Activated naive CD8-positive, alpha-beta T cell (primary cell): ENCODE measurements around the gene BBS1.
A peak's percentile ranks its signal among the peaks of the same experiment; 100 is the strongest.

Experiments
- H3K27ac Mint-ChIP-seq: one replicate; pipeline ENCODE4 v1.8.0; 2021; ENCODE audit warnings: mixed read lengths
- H3K27me3 Mint-ChIP-seq: one replicate; pipeline ENCODE4 v1.8.0; 2021; ENCODE audit warnings: mixed read lengths
- H3K36me3 Mint-ChIP-seq: one replicate; pipeline ENCODE4 v1.8.0; 2021; ENCODE audit warnings: mixed read lengths
- H3K4me1 Mint-ChIP-seq: one replicate; pipeline ENCODE4 v1.8.0; 2021; ENCODE audit warnings: low read depth, mixed read lengths
- H3K4me3 Mint-ChIP-seq: one replicate; pipeline ENCODE4 v1.8.0; 2021; ENCODE audit warnings: mild to moderate bottlenecking, mixed read lengths
- H3K9me3 Mint-ChIP-seq: one replicate; pipeline ENCODE4 v1.8.0; 2021; ENCODE audit warnings: low read depth, mixed read lengths

BBS1 gene

DNA sequence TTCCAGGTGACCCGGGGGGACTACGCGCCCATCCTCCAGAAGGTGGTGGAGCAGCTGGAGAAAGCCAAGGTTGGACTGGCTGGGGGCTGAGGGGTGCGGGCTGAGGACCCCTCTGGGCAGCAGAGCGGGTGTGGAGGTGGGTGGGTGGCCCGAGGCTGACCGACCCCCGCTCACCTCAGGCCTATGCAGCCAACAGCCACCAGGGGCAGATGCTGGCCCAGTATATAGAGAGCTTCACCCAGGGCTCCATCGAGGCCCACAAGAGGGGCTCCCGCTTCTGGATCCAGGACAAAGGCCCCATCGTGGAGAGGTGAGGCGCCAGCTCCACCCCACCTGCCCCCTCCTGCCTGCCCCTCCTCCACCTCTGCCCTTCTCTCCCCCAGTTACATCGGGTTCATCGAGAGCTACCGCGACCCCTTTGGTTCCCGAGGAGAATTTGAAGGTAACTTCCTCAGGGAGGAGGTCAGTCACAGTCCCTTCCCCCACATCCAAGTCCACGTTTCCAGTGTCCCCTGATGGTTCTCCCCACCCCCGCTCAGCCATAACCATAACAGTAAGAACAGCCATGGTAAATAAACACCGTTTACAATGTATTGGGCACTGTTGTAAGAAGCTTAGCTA, 19.0 kb upstream of the BBS1 start:
- Mint-ChIP-seq H3K4me3 (no peak overlapping the region), H3K9me3 (no peaks in the 10 kb centered on the region), H3K36me3 (peaks cover 3% of the 10 kb centered on the region), H3K4me1 (no peaks in the 10 kb centered on the region), H3K27me3 (no peaks in the 10 kb centered on the region), H3K27ac (no peak overlapping the region)

DNA sequence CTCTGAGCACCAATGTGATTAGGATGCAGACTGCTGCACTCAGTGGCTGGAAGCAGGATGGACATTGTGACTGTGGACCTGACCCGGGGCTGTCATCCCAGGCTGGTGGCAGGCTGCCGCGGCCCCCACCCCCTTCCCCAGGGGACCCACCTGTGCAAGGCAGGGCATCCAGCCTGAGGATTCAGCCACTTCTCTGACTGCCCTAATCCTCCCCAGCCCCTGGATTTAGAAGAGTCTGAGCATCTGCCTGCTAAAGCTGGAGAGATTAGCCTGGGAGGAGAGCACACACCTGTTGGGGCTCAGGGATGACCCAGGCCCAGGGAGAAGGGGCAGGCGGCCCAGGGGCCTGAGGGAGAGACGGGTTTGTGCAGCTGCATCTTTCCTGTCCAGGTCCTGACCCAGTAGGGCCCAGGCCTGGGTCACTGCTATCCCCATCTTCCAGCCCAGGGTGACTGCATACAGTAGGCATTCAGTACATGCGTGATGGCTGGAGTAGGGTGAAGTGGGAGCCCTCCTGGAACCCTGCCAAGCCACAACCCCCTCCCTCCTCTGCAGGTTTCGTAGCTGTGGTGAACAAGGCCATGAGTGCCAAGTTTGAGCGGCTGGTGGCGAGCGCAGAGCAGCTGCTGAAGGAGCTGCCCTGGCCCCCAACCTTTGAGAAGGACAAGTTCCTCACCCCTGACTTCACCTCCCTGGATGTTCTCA, 18.1 kb upstream of the BBS1 start:
- Mint-ChIP-seq H3K27me3 (no peaks in the 10 kb centered on the region), H3K4me3 (no peak overlapping the region), H3K27ac (no peak overlapping the region), H3K36me3 (peaks cover 3% of the 10 kb centered on the region), H3K9me3 (no peaks in the 10 kb centered on the region), H3K4me1 (no peaks in the 10 kb centered on the region)

DNA sequence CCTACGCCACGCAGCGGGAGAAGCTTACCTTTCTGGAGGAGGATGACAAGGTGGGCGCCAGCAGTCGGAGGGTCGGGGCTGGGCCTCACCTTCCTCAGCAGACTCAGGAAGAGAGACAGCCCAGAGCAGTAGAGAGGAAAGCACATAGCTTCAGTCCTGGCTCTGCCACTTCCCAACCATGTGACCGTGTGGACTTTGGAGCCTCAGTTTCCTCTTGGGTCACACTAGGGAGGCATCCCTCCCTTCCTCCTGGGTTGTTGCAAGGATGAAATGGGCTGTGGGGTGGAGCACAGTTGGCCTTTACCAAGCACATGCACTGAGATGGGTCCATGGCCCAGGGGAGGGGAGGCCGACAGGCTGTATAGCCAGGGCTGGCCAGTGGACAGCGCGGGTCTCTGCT, 17.3 kb upstream of the BBS1 start:
- H3K27ac Mint-ChIP-seq, result no peak overlapping the region
- no peaks in the 10 kb centered on the region for H3K4me1 Mint-ChIP-seq
- no peak overlapping the region for H3K4me3 Mint-ChIP-seq
- no peaks in the 10 kb centered on the region for H3K27me3 Mint-ChIP-seq
- H3K9me3 Mint-ChIP-seq, result no peaks in the 10 kb centered on the region
- peaks cover 3% of the 10 kb centered on the region for H3K36me3 Mint-ChIP-seq

GRCh38 chr11:66494458-66494857, 16.0 kb upstream of the BBS1 start:
- Mint-ChIP-seq H3K4me3 (no peak overlapping the region), H3K27me3 (no peaks in the 10 kb centered on the region), H3K27ac (no peak overlapping the region), H3K36me3 (peaks cover 3% of the 10 kb centered on the region), H3K9me3 (no peaks in the 10 kb centered on the region), H3K4me1 (no peaks in the 10 kb centered on the region)

DNA sequence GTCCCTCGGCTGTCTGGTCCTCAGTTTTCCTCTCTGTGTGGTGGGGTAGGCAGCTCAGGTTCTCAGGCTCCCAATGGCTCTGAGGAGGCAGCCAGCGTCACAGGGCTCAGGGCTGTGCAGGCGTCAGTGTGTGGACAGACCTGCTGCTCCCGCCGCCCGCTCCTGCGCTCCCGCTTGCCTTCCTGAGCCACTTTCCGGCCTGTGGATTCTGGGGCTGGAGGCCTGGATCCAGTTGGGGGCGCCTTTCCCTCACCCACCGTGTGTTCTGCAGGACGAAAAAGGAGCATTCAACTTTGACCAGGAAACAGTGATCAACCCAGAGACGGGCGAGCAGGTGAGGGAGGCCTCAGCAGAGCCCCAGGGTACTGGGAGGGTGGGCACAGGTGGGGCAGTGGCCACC, 15.5 kb upstream of the BBS1 start:
- Mint-ChIP-seq H3K27ac (no peak overlapping the region), H3K4me3 (no peak overlapping the region), H3K27me3 (no peaks in the 10 kb centered on the region), H3K4me1 (no peaks in the 10 kb centered on the region), H3K36me3 (peaks cover 3% of the 10 kb centered on the region), H3K9me3 (no peaks in the 10 kb centered on the region)

- H3K36me3 Mint-ChIP-seq, result peaks cover 3% of the 10 kb centered on the region
- no peaks in the 10 kb centered on the region for H3K4me1 Mint-ChIP-seq
- H3K9me3 Mint-ChIP-seq, result no peaks in the 10 kb centered on the region
- no peak overlapping the region for H3K27ac Mint-ChIP-seq
- no peaks in the 10 kb centered on the region for H3K27me3 Mint-ChIP-seq
- no peak overlapping the region for H3K4me3 Mint-ChIP-seq
Observed at GRCh38 chr11:66495401-66495854, 15.0 kb upstream of the BBS1 start.

DNA sequence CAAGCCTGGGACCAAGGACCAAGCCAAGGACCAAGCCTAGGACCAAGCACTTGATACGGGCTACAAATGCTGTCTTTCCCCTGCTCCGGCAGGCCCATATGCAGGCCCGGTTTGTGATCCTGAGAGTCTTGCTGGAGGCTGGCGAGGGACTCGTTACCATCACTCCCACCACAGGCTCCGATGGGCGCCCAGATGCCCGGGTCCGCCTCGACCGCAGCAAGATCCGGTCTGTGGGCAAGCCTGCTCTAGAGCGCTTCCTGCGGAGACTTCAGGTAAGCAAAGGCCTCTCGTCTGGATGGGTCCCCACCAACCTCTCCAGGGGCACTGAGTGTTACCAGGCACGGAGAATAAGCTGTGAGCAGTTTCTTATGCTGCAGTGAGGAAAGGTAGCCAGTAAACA, 13.2 kb upstream of the BBS1 start:
- peaks cover 3% of the 10 kb centered on the region for H3K36me3 Mint-ChIP-seq
- H3K9me3 Mint-ChIP-seq, result no peaks in the 10 kb centered on the region
- H3K4me3 Mint-ChIP-seq, result no peak overlapping the region
- H3K4me1 Mint-ChIP-seq, result no peaks in the 10 kb centered on the region
- no peaks in the 10 kb centered on the region for H3K27me3 Mint-ChIP-seq
- no peak overlapping the region for H3K27ac Mint-ChIP-seq

DNA sequence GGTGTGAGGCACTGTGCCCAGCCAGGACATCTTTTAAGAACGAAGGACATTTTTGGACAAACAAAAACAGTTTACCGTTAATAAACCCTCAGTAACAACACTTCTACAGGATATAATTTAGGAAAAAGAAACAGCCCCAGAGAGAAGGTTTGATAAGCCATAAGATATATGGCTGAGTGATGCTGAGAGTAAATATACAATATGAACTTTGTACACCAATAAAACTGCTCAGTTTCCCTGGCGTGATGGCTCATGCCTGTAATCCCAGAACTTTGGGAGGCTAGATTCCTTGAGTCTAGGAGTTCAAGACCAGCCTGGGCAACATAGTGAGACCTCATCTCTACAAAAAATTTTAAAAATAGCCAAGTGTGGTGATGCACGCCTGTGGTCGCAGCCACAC, 11.9 kb upstream of the BBS1 start:
- Mint-ChIP-seq H3K4me1 (no peaks in the 10 kb centered on the region), H3K27me3 (no peaks in the 10 kb centered on the region), H3K9me3 (no peaks in the 10 kb centered on the region), H3K4me3 (no peak overlapping the region), H3K27ac (no peak overlapping the region), H3K36me3 (no peaks in the 10 kb centered on the region)

- H3K4me3 Mint-ChIP-seq, result no peak overlapping the region
- H3K36me3 Mint-ChIP-seq, result peaks cover 3% of the 10 kb centered on the region
Observed at GRCh38 chr11:66505276-66505816, 5.1 kb upstream of the BBS1 start.

GRCh38 chr11:66509131-66509561, 1.3 kb upstream of the BBS1 start:
- no peak overlapping the region for H3K4me3 Mint-ChIP-seq

More at GRCh38 chr11:66505276-66505816, 5.1 kb upstream of the BBS1 start:
- Mint-ChIP-seq H3K27me3 (no peaks in the 10 kb centered on the region), H3K9me3 (no peaks in the 10 kb centered on the region), H3K27ac (no peak overlapping the region), H3K4me1 (no peaks in the 10 kb centered on the region)

GRCh38 chr11:66510990-66511339, 530 bp downstream of the BBS1 start:
- Mint-ChIP-seq H3K36me3 (peaks cover 5% of the 10 kb centered on the region), H3K9me3 (no peaks in the 10 kb centered on the region), H3K4me3 (peak overlapping the region; percentile 93), H3K27me3 (no peaks in the 10 kb centered on the region), H3K27ac (no peak overlapping the region), H3K4me1 (peaks cover 10% of the 10 kb centered on the region)

More at GRCh38 chr11:66509131-66509561, 1.3 kb upstream of the BBS1 start:
- Mint-ChIP-seq H3K27me3 (no peaks in the 10 kb centered on the region), H3K9me3 (no peaks in the 10 kb centered on the region), H3K27ac (no peak overlapping the region), H3K4me1 (peaks cover 10% of the 10 kb centered on the region), H3K36me3 (peaks cover 5% of the 10 kb centered on the region)

DNA sequence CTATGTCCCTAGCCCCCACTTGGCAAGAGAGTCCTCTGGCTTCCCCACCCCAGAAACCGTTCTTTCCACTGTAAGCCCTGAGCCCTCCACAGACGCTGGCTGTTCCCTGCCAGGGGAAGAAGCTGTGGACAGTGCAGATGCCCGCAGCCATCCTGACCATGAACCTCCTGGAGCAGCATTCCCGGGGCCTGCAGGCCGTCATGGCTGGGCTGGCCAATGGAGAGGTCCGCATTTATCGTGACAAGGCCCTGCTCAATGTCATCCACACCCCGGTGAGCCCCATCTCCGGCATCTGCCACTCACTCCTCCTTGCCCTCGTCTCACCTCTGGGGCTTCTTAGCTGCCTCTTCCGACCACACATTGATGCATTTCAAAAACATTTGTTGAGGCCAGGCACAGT, 13.2 kb downstream of the BBS1 start:
- no peaks in the 10 kb centered on the region for H3K9me3 Mint-ChIP-seq
- H3K27ac Mint-ChIP-seq, result no peak overlapping the region
- H3K27me3 Mint-ChIP-seq, result no peaks in the 10 kb centered on the region
- H3K4me1 Mint-ChIP-seq, result no peaks in the 10 kb centered on the region
- no peak overlapping the region for H3K4me3 Mint-ChIP-seq
- H3K36me3 Mint-ChIP-seq, result peaks cover 7% of the 10 kb centered on the region

DNA sequence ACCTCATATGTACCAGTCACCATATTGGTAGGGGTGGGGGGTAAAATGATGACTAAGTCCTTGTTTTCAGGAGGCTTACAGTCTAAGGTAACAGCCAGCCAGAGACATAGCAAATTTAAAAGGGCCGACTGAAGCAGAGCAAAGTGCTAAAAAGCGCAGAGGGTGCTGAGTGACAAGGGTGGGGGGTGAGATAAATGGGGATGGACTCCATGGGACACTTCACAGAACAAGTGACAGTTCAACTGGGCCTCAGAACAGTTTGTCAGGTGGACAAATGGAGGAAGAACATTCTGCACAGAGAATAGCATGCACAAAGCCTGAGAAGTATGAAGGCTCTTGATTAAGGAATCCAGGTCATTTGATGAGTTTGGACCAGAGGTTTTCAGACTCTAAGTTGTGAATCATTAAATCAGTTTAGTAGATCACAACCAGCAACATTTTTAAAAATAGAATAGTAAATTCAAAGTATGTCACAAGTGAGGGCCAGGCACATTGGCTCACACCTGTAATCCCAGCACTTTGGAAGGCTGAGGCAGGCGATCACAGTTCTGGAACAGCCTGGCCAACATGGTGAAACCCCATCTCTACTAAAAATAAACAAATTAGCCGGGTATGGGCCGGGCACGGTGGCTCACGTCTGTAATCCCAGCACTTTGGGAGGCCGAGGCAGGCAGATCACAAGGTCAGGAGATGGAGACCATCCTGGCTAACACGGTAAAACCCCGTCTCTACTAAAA, 14.0 kb downstream of the BBS1 start:
- no peaks in the 10 kb centered on the region for H3K27me3 Mint-ChIP-seq
- H3K36me3 Mint-ChIP-seq, result peaks cover 7% of the 10 kb centered on the region

DNA sequence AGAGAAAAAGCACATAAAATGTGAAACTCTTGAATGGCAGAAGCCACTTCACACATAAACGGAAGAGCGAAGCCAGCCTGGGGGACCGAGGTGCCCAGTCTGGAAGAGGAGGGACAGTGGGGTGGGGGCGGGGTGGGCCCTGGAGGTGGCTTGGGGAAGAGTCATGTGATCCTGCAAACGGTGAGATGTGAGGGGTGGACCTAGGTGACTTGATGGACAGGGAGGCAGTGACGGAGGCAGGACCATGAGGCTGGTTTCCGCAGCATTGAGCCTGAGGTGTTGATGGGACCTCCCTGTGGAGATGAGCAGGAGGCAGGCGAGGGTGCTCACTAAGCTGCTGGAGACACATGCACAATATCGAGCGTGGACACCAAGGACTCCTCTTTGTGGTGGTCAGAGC, 18.6 kb downstream of the BBS1 start:
- no peaks in the 10 kb centered on the region for H3K36me3 Mint-ChIP-seq

More for the DNA sequence above, 14.0 kb downstream of the BBS1 start:
- Mint-ChIP-seq H3K4me3 (no peak overlapping the region), H3K9me3 (no peaks in the 10 kb centered on the region), H3K4me1 (no peaks in the 10 kb centered on the region), H3K27ac (no peak overlapping the region)

DNA sequence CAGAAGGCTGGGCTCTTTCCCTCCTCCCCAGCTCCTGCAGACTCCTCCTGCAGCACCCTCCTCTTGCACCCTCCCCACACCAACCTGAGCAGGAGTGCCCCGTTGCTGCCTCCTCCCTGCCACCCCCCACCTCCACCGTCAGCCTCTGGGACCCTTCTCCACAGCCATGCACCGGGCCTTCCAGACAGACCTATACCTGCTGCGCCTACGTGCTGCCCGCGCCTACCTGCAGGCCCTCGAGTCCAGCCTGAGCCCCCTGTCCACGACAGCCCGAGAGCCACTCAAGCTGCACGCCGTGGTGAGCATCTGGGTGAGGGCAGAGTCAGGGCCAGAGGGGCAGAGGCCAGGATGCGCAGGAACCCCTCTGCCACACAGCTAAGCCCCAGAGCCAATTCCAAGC, 19.2 kb downstream of the BBS1 start:
- Mint-ChIP-seq H3K4me1 (no peaks in the 10 kb centered on the region), H3K27me3 (no peaks in the 10 kb centered on the region), H3K4me3 (no peak overlapping the region), H3K9me3 (no peaks in the 10 kb centered on the region), H3K36me3 (no peaks in the 10 kb centered on the region), H3K27ac (no peak overlapping the region)

More for the DNA sequence above, 18.6 kb downstream of the BBS1 start:
- no peaks in the 10 kb centered on the region for H3K9me3 Mint-ChIP-seq
- H3K4me1 Mint-ChIP-seq, result no peaks in the 10 kb centered on the region
- H3K27ac Mint-ChIP-seq, result peak overlapping the region; percentile 11
- no peaks in the 10 kb centered on the region for H3K27me3 Mint-ChIP-seq
- no peak overlapping the region for H3K4me3 Mint-ChIP-seq
